ENCODE data around the gene RRAGA.
"Not testable (repeated sequence)": the region's sequence is repeated elsewhere in the genome, so short reads cannot be mapped to it uniquely, and the experiment has no call there.

The RRAGA gene

GRCh38 chr9:19036611-19037010 lies 12.6 kb upstream of the RRAGA start:
- no peak overlapping the region for H3K27ac Mint-ChIP-seq
- no peaks in the 10 kb centered on the region for H3K4me1 Mint-ChIP-seq (ENCODE audit: low read depth)
- H3K4me3 Mint-ChIP-seq, result no peak overlapping the region
- no peaks in the 10 kb centered on the region for H3K27me3 Mint-ChIP-seq
- no peaks in the 10 kb centered on the region for H3K9me3 Mint-ChIP-seq
- H3K36me3 Mint-ChIP-seq (ENCODE audit: low read depth), result no peaks in the 10 kb centered on the region
- no peak for DNase-seq

- Mint-ChIP-seq H3K9me3 (no peaks in the 10 kb centered on the region), H3K4me1 (ENCODE audit: low read depth) (peaks cover 44% of the 10 kb centered on the region), H3K36me3 (ENCODE audit: low read depth) (peaks cover 54% of the 10 kb centered on the region), H3K27ac (peak overlapping the region; percentile 97), H3K4me3 (peak overlapping the region; percentile 93), H3K27me3 (no peaks in the 10 kb centered on the region)
- no peak for DNase-seq
These were observed 850 bp downstream of the RRAGA start for GRCh38 chr9:19049917-19050636.

GRCh38 chr9:19050637-19051591 lies 1.7 kb downstream of the RRAGA start:
- peaks cover 44% of the 10 kb centered on the region for H3K4me1 Mint-ChIP-seq (ENCODE audit: low read depth)
- peaks cover 60% of the 10 kb centered on the region for H3K36me3 Mint-ChIP-seq (ENCODE audit: low read depth)
- no peak for DNase-seq
- H3K27me3 Mint-ChIP-seq, result no peaks in the 10 kb centered on the region
- H3K4me3 Mint-ChIP-seq, result peak overlapping the region; percentile 93
- peak overlapping the region; percentile 97 for H3K27ac Mint-ChIP-seq
- no peaks in the 10 kb centered on the region for H3K9me3 Mint-ChIP-seq

GRCh38 chr9:19057033-19057432 lies 7.8 kb downstream of the RRAGA start:
- H3K27ac Mint-ChIP-seq, result peak overlapping the region; percentile 41
- no peaks in the 10 kb centered on the region for H3K9me3 Mint-ChIP-seq
- no peak for DNase-seq
- H3K4me1 Mint-ChIP-seq (ENCODE audit: low read depth), result peaks cover 11% of the 10 kb centered on the region
- H3K27me3 Mint-ChIP-seq, result no peaks in the 10 kb centered on the region
- H3K4me3 Mint-ChIP-seq, result no peak overlapping the region
- H3K36me3 Mint-ChIP-seq (ENCODE audit: low read depth), result peaks cover 91% of the 10 kb centered on the region

- Mint-ChIP-seq H3K9me3 (no peaks in the 10 kb centered on the region), H3K36me3 (ENCODE audit: low read depth) (peaks cover 83% of the 10 kb centered on the region), H3K4me1 (ENCODE audit: low read depth) (peaks cover 3% of the 10 kb centered on the region), H3K27me3 (no peaks in the 10 kb centered on the region), H3K27ac (no peak overlapping the region), H3K4me3 (no peak overlapping the region)
- no peak for DNase-seq
These were observed 25.0 kb downstream of the RRAGA start for GRCh38 chr9:19074229-19074628.

GRCh38 chr9:19074836-19075235 lies 25.6 kb downstream of the RRAGA start:
- H3K4me3 Mint-ChIP-seq, result no peak overlapping the region
- no peak overlapping the region for H3K27ac Mint-ChIP-seq
- H3K36me3 Mint-ChIP-seq (ENCODE audit: low read depth), result peaks cover 85% of the 10 kb centered on the region
- peaks cover 3% of the 10 kb centered on the region for H3K4me1 Mint-ChIP-seq (ENCODE audit: low read depth)
- no peaks in the 10 kb centered on the region for H3K27me3 Mint-ChIP-seq
- DNase-seq, result no peak
- no peaks in the 10 kb centered on the region for H3K9me3 Mint-ChIP-seq

- Mint-ChIP-seq H3K4me3 (no peak overlapping the region), H3K27me3 (no peaks in the 10 kb centered on the region), H3K27ac (no peak overlapping the region), H3K9me3 (no peaks in the 10 kb centered on the region), H3K4me1 (ENCODE audit: low read depth) (peaks cover 2% of the 10 kb centered on the region), H3K36me3 (ENCODE audit: low read depth) (peaks cover 84% of the 10 kb centered on the region)
- DNase-seq, result no peak
These were observed 36.1 kb downstream of the RRAGA start for GRCh38 chr9:19085295-19085694.

GRCh38 chr9:19087106-19088000 lies 38.1 kb downstream of the RRAGA start:
- Mint-ChIP-seq H3K4me3 (no peak overlapping the region), H3K27ac (no peak overlapping the region), H3K9me3 (no peaks in the 10 kb centered on the region), H3K4me1 (ENCODE audit: low read depth) (peaks cover 2% of the 10 kb centered on the region), H3K27me3 (no peaks in the 10 kb centered on the region), H3K36me3 (ENCODE audit: low read depth) (peaks cover 88% of the 10 kb centered on the region)
- DNase-seq, result no peak

- Mint-ChIP-seq H3K4me3 (peak overlapping the region; percentile 41), H3K27ac (peak overlapping the region; percentile 47), H3K36me3 (ENCODE audit: low read depth) (peaks cover 82% of the 10 kb centered on the region), H3K4me1 (ENCODE audit: low read depth) (peaks cover 39% of the 10 kb centered on the region)
- DNase-seq, H3K27me3 Mint-ChIP-seq, H3K9me3 Mint-ChIP-seq: not testable (repeated sequence)
These were observed 48.2 kb downstream of the RRAGA start for GRCh38 chr9:19097431-19097830.
